ENCODE data around the gene KCNMA1.
"Not testable (repeated sequence)": the region's sequence is repeated elsewhere in the genome, so short reads cannot be mapped to it uniquely, and the experiment has no call there.

Gene KCNMA1

DNA sequence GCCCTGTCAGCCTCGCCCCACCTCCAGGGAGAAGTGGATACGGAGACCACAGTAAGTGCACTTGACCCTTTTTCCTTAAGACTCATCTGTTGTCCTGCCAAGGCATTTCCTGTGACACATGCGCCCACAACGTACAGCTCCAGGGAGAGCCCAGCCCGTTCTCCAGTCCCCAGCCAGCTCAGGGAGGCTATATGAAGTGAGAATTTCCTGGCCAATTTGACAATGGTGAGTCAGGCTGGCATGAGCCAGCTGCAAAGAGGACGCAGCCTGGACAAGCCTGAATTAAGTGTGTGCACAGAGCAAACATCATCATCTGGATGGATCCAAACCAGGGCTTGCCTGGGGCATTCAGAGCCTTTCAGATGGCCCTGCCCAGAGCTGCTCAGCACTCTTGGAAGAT lies 244.8 kb downstream of the KCNMA1 start:
- no peak for DNase-seq (ENCODE audit: low read depth)

DNA sequence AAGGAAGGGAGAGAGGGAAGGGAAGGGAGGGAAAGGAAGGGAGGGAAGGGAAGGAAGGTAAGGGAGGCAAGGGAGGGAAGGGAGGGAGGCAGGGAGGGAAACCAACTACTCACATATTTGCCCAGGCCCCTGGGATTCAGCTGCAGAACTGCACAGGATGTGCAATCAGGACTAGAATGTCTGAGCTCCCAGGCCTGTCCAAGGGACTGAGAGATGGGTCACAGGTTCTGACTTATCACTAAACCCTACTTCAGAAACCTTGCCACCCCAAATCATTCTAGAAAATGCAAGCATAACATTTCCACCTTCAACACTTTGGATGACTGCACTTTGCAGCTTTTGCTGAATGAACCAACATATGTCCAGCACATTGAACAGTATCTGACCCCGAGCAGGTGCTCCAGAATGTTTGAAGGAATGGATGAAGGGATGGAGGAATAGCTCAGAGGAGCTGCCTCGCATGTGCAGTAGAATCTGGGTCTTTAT lies 245.3 kb downstream of the KCNMA1 start:
- no peak for DNase-seq (ENCODE audit: low read depth)

DNA sequence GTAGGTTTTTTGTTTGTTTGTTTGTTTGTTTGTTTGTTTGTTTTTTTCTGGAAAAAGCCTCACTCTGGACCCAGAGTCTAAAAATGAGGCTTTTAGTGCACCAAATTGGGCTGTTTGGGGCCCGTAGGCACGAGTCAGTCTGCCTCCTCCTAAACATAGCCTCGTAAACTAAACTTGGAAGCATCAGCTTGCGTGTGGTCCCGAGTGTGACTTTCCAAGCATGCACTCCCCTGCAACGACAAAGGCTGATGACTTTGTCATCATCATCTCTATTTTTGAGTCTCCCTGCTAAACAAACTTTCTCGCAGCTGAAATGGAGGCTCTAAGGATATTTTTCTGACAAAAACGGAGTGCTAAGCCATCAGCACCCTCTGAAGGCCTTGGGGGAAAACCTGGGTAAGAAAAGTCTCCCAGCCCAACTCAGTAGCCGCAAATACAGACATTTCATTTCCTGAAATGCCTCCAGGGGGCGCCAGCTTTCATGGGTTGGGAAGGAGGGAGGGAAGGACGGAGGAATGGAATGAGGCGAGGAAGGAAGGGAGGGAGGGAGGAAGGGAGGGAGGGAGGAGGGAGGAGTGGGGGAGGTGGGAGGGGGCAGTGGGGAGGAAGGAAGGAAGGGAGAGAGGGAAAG lies 245.9 kb downstream of the KCNMA1 start:
- DNase-seq (ENCODE audit: low read depth) = no peak

DNA sequence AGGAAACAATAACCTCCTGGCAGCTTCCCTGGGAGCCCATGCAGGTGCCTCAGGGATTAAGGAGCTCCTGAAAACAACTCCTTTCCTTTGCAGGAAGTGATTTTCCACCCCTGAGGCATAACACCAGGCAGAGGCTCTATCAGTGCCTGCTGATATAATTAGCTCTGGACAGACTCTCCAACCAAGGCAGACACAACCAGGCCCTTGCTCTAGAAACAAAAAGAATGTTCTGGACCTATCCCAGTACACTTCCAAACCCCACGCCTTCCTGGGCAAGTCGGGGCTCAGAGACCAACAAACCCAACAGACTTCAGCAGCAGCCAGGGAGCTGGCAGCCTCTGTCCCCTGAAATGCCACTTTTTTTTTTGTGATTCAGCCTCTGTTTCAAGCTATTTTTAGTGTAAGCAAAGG lies 247.1 kb downstream of the KCNMA1 start:
- DNase-seq (ENCODE audit: low read depth) = no peak

DNA sequence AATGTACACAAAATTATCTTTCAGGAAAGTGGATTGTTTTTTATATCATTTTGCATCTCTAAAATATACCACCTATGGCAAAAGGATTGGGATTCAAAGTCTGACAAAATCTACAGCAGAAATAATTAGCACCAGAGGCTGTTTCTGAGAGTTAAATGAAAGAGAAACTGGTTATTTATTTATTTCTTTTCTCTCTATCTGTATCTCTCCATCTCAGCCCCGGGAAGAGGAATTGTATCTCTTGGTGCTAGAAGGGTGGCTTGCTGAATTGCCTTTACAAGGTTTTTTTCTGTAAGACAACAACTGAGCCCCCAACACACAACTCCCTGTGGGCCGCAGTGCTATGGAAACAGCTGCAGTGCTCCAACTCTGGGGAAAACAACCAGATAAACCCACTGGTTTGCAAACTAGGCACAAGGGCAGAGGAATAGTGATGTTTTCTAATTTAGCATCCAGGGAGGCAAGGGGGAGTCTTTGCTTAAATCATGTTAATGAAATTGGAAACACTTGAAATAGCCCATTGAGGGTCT lies 249.0 kb downstream of the KCNMA1 start:
- no peak for DNase-seq (ENCODE audit: low read depth)

DNA sequence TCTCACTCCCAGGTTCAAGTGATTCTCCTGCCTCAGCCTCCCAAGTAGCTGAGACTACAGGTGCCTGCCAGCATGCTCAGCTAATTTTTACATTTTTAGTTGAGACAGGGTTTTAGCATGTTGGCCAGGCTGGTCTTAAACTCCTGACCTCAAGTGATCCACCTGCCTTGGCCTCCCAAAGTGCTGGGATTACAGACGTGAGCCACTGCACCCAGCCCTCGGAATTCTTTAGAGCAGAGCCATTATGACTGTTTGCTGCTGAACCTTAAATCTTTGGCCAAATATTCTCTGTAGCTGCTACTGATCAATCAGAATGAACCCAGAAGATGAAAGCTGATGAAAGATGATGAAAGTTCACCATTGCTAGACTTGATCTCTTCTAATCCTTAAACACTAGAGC lies 249.9 kb downstream of the KCNMA1 start:
- not testable (repeated sequence) for DNase-seq (ENCODE audit: low read depth)

DNA sequence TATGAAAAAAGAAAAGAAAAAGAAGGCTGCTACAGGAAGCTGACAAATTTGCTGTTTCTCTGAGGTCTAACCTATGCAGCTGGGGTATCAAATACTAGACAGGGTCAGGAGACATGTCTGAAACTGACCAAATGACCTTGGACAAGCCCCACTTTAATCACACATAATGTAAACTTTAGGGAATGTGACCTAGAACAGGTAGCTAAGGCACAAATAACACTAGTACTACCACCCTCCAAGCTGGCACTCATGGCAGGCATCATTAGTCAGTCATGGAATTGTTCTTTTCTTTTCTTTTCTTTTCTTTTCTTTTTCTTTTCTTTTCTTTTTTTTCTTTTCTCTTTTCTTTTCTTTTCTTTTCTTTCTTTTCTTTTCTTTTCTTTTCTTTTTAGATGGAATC lies 250.4 kb downstream of the KCNMA1 start:
- no peak for DNase-seq (ENCODE audit: low read depth)

DNA sequence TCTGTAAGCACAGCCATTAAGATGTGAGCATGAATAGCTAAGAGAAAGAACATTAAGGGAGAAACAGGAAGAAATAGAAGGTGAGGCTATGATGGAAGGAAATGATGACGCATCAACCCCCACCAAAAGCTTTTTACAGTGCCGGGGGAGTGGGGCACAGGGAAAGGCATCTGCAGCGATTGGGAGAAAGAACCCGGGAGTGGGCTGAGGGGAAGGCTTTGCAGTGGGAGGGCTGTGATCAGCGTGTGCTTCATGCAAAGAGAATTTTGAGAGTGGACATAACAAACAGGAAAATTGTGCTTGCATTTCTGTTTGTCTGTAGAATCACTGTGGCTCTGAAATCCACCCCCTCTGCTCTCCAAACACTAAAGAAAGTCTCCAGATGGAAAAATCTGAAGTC lies 250.8 kb downstream of the KCNMA1 start:
- DNase-seq (ENCODE audit: low read depth) = no peak

DNA sequence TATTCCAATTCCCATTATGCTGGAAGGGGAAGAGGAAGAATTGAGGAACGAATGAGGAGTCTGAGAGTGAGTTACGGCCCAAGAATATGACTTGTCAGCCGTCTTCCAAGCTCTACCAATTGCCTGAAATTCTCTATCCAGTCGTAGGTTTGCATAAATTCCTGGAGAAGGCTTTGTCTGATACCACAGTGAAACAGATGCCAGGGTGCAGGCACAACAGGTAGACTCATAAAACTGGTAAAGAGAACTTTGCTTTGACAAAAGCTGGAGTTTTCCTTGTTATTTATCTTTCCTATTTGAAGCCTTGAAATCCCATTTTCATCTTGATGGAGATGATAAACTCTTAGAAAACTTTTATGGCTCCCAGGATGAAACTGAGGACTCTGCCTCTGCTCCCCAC lies 251.2 kb downstream of the KCNMA1 start:
- DNase-seq (ENCODE audit: low read depth) = no peak

DNA sequence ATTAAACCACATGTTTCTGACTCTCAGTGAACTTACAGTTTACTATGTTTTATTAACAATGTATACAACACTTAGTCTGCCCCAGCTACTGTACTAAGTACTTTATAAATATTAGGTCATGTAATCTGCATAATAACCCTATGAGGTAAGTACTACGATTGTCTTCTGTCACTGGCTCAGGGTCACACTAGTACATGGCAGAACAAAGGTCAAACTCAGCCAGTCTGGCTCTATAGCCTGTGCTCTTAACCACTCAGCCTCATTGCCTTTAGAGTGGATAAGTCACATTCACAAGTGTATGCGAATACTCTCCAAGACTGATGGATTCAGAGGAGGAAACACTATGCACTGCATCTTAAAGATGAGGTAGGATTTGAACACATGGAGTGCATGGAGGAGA lies 252.3 kb downstream of the KCNMA1 start:
- no peak for DNase-seq (ENCODE audit: low read depth)

DNA sequence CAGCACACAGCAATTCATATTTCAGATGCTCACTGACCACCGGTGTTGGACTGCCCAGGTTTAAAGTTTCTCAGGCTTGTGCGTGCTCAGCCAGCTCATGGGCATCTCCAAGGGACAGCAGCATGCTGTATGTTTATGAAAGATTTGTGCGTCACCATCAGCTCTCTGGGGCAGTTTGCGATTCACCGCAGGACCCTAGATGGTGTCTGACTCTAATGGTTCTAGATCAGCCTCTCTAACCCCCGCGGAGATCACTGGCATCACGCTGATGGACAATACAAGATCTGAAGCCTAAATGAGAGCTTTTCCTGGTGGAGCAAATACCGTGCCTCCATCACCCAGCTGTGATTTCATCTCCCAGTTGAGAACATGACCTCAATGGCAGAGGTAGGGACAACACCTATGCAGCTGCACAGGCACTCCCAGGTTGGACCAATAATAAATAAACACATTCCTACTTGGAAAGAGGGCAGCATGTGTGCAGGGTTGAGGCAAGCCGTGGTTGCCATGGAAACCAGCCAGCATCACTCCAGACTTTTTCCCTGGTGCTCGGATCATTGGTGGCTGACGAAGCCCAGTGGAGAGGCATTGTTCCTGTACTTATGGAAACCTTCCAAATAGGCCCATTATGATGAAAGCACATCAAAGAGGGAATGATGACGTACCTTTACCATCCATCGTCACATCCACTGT lies 253.6 kb downstream of the KCNMA1 start:
- DNase-seq (ENCODE audit: low read depth) = no peak

DNA sequence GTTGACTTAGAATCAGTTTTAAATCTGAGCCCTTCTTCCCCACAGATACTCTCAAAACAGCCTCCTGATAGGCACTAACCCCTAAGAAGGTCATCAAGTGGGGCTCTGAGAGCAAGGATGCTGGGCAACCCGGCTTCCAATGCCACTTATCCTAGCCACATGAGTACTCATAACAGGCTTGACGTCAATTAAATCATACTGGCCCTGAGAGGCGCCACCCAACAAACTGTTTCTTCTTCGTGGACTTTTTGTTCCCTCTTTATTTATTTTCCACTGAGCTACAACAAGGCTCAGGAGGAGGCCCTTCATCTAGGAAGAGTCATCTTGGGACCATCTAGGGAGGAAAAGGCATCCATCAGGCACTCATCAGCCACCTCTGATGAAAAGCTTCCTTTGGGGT lies 255.9 kb downstream of the KCNMA1 start:
- DNase-seq (ENCODE audit: low read depth) = no peak

DNA sequence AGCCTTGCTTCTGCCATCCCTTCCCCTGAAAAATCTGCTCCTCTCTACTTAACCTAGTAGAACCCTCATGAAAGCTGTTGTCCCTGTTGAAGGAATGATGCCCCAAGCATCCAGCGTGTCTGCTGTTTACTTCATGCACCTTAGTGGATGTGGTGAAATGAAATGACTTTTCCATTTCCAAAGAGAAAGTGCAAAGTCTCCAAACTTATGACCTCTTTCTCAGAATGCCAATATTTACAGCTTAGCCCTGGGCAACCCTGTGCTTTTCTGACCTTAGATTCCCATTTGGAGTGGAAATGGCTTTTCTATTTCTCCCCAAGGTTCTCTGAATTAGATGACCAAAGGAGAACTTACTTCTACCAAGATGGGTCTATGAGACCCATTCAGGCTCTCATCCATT lies 256.9 kb downstream of the KCNMA1 start:
- DNase-seq (ENCODE audit: low read depth) = no peak

DNA sequence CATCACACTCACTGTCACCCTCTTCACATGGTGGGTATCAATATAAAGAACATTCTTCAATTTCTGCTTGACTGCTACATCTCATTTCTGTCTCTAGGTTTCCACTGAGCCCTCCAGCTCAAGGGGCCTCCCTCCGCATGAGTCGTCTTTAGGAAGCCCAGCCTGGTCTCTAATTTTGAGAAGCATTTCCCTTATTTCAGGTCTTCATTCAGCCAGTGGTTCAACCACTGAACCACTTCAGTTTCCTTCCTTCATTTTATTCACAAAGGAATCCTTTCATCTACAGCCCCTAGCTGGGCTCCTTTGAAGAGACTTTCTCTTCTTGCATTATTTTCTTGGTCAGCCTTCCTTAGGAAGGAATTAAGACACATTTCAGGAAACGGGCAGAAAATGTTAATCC lies 257.4 kb downstream of the KCNMA1 start:
- DNase-seq (ENCODE audit: low read depth) = no peak

DNA sequence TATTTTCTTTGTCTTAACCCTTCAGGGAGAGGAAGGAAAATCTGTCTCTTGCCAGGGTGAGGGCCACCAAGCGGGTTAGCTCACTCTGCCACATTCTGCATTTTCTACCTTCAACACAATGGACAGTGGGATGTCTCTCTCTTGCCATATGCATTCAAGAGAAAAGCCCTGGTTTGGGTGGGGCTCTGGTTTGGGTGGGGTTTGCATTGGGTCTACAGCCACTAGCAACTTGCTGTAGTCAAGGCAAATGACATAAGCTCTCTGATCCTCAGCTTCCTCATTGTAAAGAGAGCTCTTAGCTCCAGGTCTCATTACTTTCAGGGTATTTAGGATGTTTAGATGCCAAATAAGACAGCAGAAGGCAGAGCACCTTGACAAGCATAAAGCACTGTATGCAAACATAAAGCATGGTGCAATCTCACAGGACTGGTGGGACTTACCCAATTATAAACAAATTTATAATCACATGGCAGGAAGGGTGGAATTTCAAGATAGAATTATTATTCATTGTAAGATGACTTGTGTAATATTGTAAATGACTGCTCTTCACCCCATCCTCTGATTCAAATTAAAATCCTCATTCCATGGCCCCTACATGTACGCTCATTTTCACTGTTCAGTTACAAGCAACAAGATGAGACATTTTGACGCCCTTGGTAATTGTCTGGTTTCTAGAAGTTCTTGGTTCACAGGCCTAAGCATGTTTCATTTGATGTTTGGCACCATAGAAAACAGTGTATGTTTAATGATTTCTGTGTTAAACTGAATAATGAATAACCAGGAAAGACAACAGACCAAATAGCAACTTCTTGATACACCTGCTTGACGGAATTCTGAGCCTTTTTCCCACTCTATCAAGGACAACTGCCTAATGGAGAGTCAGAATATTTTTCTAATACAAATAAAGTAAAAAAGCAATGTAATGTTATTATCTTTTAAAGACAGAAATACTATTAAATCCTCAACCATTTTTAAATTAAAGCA lies 258.9 kb downstream of the KCNMA1 start:
- DNase-seq (ENCODE audit: low read depth) = no peak

DNA sequence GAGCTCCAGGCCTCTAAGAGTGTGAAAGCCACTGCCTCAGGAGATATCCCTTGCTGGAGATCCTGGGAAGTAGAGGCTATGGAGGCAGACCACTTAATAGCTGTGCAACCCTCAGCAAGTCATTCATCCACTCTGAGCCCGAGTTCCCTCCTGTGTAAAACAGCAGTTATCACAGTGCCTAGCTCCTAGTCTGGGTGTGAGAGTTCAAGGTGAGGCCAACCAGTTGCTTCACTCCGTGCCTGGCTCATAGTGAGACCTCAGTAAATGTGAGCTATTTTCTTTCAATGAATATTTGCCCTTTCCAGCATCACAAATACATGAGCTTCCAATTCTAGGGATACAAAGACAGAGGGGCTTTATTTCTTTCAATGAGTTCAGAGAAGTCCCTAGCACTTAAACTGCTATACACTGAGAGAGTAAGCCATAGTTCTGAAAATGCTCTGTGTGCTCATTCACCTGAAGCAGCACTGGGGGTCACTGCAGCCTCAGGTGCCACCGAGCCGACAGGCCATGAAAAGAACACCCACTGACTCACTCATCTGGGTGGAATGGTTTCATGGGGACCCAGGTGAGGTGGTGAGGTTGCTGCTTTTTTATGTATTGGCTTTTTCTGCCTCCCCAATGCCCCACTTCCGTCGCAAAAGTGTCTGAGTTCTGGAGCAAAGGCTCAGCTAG lies 259.8 kb downstream of the KCNMA1 start:
- DNase-seq (ENCODE audit: low read depth) = no peak

DNA sequence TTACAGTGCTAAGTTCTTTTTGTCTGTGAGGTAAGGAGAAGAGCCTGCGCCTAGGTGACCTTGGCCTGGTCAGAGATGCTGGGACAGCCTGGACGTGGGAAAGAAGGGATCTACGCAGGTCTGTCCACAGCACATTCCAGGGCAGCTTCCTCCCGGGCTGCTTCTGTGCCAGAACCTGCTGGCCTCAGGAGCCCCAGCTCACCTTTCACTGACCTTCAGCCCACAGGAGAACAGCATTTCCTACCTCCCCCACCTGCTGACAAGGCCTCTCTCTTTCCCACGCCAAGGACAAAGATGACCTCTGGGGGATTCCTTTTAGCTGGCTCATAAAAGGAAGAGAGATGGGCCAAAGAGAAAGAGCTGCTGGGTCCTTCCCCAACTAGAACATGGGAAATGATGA lies 260.6 kb downstream of the KCNMA1 start:
- DNase-seq (ENCODE audit: low read depth) = no peak

DNA sequence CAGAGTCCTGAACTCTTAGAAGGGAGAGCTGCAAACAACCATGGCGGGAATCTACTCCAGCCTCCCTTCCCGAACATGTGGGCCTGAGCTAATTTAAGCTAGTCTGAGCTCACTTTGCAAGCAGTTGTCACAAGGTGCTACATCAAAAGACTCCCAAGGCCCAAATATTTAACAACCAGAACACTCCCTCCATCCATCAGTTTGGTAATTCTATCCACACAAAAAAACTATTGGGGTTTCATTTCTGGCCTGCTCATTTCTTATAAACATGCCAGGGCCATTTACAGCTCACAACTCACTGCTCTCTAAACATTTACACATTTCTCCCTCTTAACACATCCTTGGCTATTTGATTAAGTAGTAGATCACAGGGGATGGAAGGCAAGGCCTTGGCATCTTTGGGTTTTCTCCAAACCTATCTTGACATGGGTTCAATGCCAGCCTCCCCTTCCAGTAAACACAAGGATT lies 263.4 kb downstream of the KCNMA1 start:
- DNase-seq (ENCODE audit: low read depth) = no peak

DNA sequence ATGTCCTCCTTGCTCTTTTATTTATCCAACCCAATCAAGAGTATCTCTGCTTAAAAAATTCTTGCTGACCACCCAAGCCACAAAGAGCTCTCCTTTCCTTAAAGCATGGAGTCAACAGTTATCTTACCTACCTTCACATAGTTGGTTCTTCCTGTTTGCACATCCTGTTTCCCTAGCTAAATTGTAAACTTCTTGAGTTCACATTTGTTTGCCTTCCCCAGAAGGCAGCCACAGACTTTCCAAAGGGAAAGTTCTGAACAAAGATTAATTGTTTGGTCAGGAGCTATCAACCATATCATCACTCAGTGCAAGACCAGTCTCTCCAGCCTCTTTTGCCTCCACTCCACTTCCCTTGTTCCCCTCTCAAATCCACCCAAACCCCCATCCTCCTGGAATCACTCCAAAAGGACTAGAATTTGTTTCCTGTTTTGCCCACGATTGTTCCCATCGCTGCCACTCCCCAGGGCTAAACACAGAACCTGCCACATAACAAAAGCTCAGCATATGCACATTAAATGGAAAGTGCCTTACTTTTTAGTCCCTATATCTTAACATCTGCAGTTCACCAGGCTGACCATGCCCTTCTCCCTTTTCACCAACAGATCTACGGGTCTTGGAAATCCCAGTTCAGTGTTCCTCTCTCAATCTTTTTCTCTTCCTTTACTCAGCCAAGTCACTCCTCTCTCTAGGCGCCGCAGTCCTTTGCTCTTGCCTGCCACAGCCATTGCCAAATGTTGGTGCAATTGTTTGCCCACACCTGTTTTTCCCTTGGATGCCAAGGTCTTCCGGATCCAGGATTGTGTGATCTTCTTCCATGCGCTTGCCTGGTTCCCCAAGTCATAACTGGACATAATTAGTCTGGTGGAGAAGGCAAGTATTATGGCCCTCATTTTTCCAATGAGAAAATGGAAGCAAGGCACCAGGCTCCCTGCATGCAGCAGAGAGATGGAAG lies 265.5 kb downstream of the KCNMA1 start:
- DNase-seq (ENCODE audit: low read depth) = no peak

DNA sequence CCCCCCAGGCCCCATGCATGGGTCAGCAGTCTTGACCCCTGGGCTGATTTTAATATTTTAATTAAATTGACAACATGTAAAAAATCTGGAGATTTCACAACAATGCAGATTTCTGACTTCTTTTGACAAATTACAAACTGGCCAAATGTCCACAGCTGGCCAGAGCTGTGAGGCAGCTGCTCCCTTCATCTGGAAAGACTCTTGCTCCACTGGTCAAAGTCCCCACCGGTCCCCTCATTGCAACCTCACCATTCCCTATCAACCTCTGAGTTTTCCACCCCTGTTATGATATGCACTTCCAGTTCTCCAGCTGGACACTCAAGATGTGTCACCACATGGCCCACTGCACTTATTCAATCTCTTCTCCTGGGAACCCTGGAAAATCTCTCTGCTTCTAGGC lies 266.2 kb downstream of the KCNMA1 start:
- no peak for DNase-seq (ENCODE audit: low read depth)

DNA sequence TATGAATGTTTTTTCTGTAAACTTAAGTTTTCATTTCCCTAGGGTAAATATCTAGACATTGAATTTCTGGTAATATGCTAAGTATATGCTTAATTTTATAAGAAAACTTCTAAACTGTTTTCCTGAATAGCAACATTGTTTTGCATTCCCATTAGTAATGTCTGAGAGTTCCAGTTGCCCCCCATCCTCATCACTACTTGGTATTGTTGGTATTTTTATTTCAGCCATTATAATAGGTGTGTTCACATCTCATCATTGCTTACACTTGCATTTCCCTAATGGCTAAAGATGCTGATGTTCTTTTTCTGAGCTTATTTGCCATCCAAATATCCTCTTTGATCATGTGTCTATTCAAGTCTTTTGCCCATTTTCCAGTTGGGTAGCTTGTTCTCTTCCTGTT lies 269.6 kb downstream of the KCNMA1 start:
- no peak for DNase-seq (ENCODE audit: low read depth)

Measured in activated T-helper 9 cell treated with anti-CD3 and anti-CD28 coated beads, Interleukin-2, amount 50 U/mL, for 16 hours (primary cell).